ENCODE measurements around the gene FAM20C.

FAM20C gene

DNA sequence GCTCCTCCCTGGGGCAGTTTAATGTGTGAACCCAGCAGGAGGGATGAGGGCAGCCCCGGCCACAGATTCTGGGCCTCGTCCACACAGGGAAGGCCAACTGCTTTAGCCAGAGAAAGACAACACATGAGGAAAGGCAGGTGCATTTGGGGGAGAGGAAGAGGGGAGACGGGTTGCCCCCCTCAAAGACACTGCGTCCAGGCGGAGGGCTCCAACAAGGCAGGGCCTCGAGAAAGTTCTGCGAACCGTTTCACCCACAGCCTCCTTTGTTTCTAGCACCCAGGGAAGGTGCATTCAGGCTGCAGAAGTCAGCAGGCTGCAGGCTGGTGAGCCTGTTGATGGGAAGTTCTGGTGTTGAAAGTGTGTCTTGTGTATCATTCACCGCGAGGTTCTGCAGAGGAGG, 107.7 kb downstream of the FAM20C start:
- DNase-seq (ENCODE audit: low spot score in 2 of 2), result no peak

GRCh38 chr7:300546-301290, 108.3 kb downstream of the FAM20C start:
- Mint-ChIP-seq H3K4me3 (no peak overlapping the region), H3K27ac (no peak overlapping the region), H3K4me1 (peaks cover 2% of the 10 kb centered on the region), H3K9me3 (peaks cover 4% of the 10 kb centered on the region), H3K36me3 (no peaks in the 10 kb centered on the region), H3K27me3 (peaks cover 11% of the 10 kb centered on the region)
- DNase-seq (ENCODE audit: low spot score in 2 of 2), result no peak
- ATAC-seq (ENCODE audit: low read depth), result no peak

More for the DNA sequence above, 107.7 kb downstream of the FAM20C start:
- H3K27ac Mint-ChIP-seq, result no peak overlapping the region
- H3K36me3 Mint-ChIP-seq, result no peaks in the 10 kb centered on the region
- H3K4me3 Mint-ChIP-seq, result no peak overlapping the region
- ATAC-seq (ENCODE audit: low read depth), result no peak
- H3K4me1 Mint-ChIP-seq, result peaks cover 2% of the 10 kb centered on the region
- peaks cover 4% of the 10 kb centered on the region for H3K9me3 Mint-ChIP-seq
- H3K27me3 Mint-ChIP-seq, result peaks cover 9% of the 10 kb centered on the region

DNA sequence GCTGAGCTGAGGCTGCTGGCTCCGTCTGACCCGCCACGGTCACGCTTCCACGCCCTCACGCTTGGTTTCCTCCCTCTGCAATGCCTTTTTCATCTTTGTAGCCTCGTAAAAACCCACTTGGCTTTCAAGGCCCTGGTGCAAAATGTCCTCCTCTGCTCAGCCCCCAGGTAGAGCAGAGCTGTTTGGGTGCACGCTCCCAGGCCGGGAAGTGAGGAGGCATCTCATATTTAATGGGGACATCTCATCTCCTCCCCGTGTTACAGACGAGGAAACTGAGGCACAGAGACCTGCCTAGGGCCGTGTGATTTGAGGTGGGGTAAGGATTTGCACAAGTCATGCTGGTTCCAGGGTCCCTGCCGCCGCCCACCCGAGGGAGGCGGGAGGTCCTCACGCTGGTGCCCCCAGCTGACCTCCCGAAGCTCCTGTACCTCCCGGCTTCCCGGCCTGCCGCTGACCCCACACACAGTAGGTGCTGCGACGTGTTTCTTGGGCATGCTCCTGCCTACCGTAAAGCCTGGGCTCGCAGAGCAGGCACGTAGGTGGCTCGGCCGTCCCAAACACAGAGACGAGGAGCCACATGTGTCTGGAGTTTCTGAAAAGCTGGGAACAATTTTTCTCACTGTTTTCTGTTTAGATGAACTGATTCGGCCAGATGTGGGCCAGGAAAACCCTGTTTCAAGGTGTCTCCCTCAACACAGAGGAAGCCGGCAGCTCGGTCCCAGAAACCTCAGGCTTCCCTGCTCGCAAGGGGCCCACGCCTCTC, 109.1 kb downstream of the FAM20C start:
- H3K36me3 Mint-ChIP-seq, result no peaks in the 10 kb centered on the region
- H3K9me3 Mint-ChIP-seq, result peaks cover 4% of the 10 kb centered on the region
- H3K27ac Mint-ChIP-seq, result no peak overlapping the region
- DNase-seq (ENCODE audit: low spot score in 2 of 2), result no peak
- H3K27me3 Mint-ChIP-seq, result peaks cover 10% of the 10 kb centered on the region
- no peak for ATAC-seq (ENCODE audit: low read depth)
- no peak overlapping the region for H3K4me3 Mint-ChIP-seq
- peaks cover 2% of the 10 kb centered on the region for H3K4me1 Mint-ChIP-seq

DNA sequence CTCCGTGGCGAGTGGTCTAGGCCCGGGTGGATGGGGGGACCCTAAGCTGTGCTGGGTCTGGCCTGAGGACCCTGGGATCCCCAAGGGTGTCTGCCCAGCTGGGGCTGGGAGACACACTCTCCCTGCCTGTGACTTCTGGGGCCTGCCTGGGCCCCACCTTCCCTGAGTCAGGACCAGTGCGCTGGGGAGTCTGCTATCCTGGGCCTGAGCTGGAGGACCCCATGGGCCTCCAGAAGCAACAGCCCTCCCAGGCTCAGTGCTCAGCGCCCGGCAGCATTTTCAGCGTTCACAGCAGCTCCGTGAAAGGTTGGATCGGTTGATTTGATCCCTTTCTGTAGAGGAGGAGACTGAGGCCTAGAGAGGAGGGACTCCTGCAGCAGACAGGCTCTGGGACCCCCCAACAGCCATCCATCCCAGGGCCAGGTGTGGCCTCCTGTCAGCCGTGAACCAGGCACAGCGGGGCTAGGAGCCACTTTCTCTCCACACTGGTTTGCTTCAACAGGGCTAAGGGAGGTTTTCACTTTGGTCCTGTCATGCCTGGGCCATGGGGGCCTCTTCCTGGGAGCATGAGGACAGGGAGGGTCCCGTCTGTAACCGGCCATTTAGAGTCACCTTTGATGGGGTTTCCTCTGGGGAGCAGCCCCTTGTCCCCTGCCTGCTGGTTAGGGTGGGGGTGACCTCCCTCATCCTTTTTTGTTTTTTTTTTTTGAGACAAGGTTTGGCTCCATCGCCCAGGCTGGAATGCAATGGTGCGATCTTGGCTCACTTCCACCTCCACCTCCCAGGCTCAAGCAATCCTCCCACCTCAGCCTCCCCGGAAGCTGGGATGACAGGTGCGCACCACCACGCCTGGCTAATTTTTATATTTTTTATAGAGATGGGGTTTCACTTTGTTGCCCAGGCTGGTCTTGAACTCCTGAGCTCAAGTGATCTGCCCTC, 110.0 kb downstream of the FAM20C start:
- ATAC-seq (ENCODE audit: low read depth) (no peak), DNase-seq (ENCODE audit: low spot score in 2 of 2) (no peak)
- peaks cover 2% of the 10 kb centered on the region for H3K4me1 Mint-ChIP-seq
- no peaks in the 10 kb centered on the region for H3K36me3 Mint-ChIP-seq
- no peak overlapping the region for H3K27ac Mint-ChIP-seq
- peaks cover 8% of the 10 kb centered on the region for H3K27me3 Mint-ChIP-seq
- H3K4me3 Mint-ChIP-seq, result no peak overlapping the region
- H3K9me3 Mint-ChIP-seq, result peaks cover 4% of the 10 kb centered on the region

GRCh38 chr7:303425-303824, 111.1 kb downstream of the FAM20C start:
- H3K27me3 Mint-ChIP-seq, result peaks cover 8% of the 10 kb centered on the region
- DNase-seq (ENCODE audit: low spot score in 2 of 2), result no peak
- H3K4me3 Mint-ChIP-seq, result no peak overlapping the region
- no peaks in the 10 kb centered on the region for H3K36me3 Mint-ChIP-seq
- peaks cover 2% of the 10 kb centered on the region for H3K4me1 Mint-ChIP-seq
- no peak overlapping the region for H3K27ac Mint-ChIP-seq
- H3K9me3 Mint-ChIP-seq, result peaks cover 6% of the 10 kb centered on the region
- no peak for ATAC-seq (ENCODE audit: low read depth)

DNA sequence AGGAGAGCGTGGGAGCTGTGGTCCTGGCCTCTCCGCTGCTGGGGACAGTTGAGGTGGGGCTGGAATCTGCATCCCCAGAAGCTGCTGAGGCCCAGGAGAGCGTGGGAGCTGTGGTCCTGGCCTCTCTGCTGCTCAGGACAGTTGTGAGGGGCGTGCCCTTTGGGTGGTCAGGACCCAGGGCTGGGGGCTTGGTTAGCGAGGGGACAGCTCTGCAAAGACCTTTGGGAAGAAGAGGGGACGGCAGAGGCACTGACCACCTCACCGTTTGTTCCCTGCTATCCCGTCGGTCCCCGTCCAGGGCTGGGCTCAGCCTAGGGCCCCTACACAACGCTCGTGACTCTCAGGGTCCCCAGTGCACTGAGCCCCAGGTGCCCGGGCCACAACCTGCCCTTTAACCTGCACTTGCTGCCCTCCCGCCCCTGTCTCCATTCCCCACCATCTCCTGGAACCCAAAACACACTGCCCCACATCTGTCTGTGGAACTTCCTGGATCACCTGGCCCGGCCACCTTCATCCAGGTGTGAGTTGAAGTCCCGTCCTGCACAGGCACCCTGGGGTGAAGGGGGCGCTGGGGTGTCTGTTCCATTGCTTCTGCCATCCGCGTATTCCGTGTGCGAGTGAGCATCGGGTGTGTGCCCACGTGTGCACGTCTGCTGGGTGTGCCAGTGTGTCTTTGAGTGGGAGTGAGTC, 111.7 kb downstream of the FAM20C start:
- H3K4me3 Mint-ChIP-seq, result no peak overlapping the region
- DNase-seq (ENCODE audit: low spot score in 2 of 2), result no peak
- H3K27me3 Mint-ChIP-seq, result peaks cover 8% of the 10 kb centered on the region
- no peaks in the 10 kb centered on the region for H3K36me3 Mint-ChIP-seq
- H3K27ac Mint-ChIP-seq, result no peak overlapping the region
- ATAC-seq (ENCODE audit: low read depth), result no peak
- peaks cover 6% of the 10 kb centered on the region for H3K9me3 Mint-ChIP-seq
- peaks cover 2% of the 10 kb centered on the region for H3K4me1 Mint-ChIP-seq

GRCh38 chr7:304574-305409, 112.4 kb downstream of the FAM20C start:
- no peak for ATAC-seq (ENCODE audit: low read depth)

GRCh38 chr7:305410-306151, 113.2 kb downstream of the FAM20C start:
- Mint-ChIP-seq H3K4me3 (no peak overlapping the region), H3K9me3 (peaks cover 9% of the 10 kb centered on the region), H3K4me1 (peaks cover 2% of the 10 kb centered on the region), H3K27ac (no peak overlapping the region), H3K36me3 (no peaks in the 10 kb centered on the region), H3K27me3 (peaks cover 8% of the 10 kb centered on the region)
- DNase-seq (ENCODE audit: low spot score in 2 of 2) (no peak), ATAC-seq (ENCODE audit: low read depth) (no peak)

More at GRCh38 chr7:304574-305409, 112.4 kb downstream of the FAM20C start:
- Mint-ChIP-seq H3K4me1 (peaks cover 2% of the 10 kb centered on the region), H3K9me3 (peaks cover 9% of the 10 kb centered on the region), H3K36me3 (no peaks in the 10 kb centered on the region), H3K27ac (no peak overlapping the region), H3K27me3 (peaks cover 8% of the 10 kb centered on the region), H3K4me3 (no peak overlapping the region)
- DNase-seq (ENCODE audit: low spot score in 2 of 2), result no peak

GRCh38 chr7:307970-308369, 115.6 kb downstream of the FAM20C start:
- DNase-seq (ENCODE audit: low spot score in 2 of 2), result no peak
- no peak overlapping the region for H3K4me3 Mint-ChIP-seq
- H3K27ac Mint-ChIP-seq, result no peak overlapping the region
- peaks cover 8% of the 10 kb centered on the region for H3K27me3 Mint-ChIP-seq
- H3K9me3 Mint-ChIP-seq, result peaks cover 9% of the 10 kb centered on the region
- H3K4me1 Mint-ChIP-seq, result peaks cover 2% of the 10 kb centered on the region
- ATAC-seq (ENCODE audit: low read depth), result no peak
- no peaks in the 10 kb centered on the region for H3K36me3 Mint-ChIP-seq

DNA sequence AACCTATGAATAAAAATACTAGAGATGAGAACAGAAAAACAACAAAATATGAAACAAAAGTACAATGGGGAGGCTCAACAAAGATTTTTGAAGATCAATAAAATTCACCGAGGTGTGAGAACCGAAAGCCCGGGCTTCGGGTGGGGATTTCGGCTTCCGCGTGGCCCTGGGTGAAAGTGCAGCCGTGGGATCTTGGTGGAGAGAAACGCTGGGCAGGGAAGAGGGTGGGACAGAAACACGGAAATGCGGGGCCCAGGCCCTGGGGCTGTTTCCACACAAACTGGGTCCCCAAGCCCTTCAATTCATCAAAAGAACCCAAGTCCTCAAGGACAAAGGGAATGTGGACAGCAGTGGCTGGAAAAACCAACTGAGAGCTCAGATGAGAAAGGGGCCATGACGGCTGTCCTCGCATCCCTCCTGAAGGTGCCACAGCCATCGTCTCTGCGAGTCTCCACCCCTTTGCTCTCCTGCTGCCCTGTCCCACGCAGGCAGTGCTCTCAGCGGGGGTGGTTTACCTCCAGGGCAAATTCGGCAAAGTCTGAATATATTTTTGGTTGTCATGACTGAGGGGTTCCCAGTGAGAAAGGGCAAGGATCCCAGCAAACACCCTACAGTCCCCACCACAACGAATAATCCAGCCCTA, 117.3 kb downstream of the FAM20C start:
- H3K27me3 Mint-ChIP-seq, result peaks cover 6% of the 10 kb centered on the region
- peaks cover 5% of the 10 kb centered on the region for H3K9me3 Mint-ChIP-seq
- DNase-seq (ENCODE audit: low spot score in 2 of 2) (no peak), ATAC-seq (ENCODE audit: low read depth) (no peak)
- no peaks in the 10 kb centered on the region for H3K36me3 Mint-ChIP-seq
- H3K4me1 Mint-ChIP-seq, result no peaks in the 10 kb centered on the region
- no peak overlapping the region for H3K4me3 Mint-ChIP-seq
- no peak overlapping the region for H3K27ac Mint-ChIP-seq
